HUES48 (cell line): Measurements from ENCODE around the gene JTB.

Experiments
- H3K27ac ChIP-seq: one replicate; pipeline ENCODE4 v1.7.0; 2013; ENCODE audit warnings: low read depth, low read length, inconsistent platforms
- H3K27me3 ChIP-seq: 2 replicates; pipeline ENCODE4 v1.6.1; 2013; ENCODE audit warnings: mild to moderate bottlenecking, low read length; ENCODE audit not compliant: control insufficient read depth, insufficient read depth
- H3K36me3 ChIP-seq: 2 replicates; pipeline ENCODE4 v1.6.1; 2013; ENCODE audit warnings: low read length; ENCODE audit not compliant: control insufficient read depth, insufficient read depth
- H3K4me1 ChIP-seq: 2 replicates; pipeline ENCODE4 v1.6.1; 2013; ENCODE audit warnings: mild to moderate bottlenecking, low read length; ENCODE audit not compliant: control insufficient read depth, insufficient read depth
- H3K4me3 ChIP-seq: 2 replicates; pipeline ENCODE4 v1.5.1; 2013; ENCODE audit warnings: mild to moderate bottlenecking, low read depth, low read length
- H3K9ac ChIP-seq: 2 replicates; pipeline ENCODE4 v1.6.1; 2013; ENCODE audit warnings: mild to moderate bottlenecking, low read depth, low read length, moderate library complexity
- H3K9me3 ChIP-seq: 2 replicates; pipeline ENCODE4 v1.6.1; 2013; ENCODE audit warnings: low read length; ENCODE audit not compliant: control insufficient read depth, insufficient read depth

The JTB gene

DNA sequence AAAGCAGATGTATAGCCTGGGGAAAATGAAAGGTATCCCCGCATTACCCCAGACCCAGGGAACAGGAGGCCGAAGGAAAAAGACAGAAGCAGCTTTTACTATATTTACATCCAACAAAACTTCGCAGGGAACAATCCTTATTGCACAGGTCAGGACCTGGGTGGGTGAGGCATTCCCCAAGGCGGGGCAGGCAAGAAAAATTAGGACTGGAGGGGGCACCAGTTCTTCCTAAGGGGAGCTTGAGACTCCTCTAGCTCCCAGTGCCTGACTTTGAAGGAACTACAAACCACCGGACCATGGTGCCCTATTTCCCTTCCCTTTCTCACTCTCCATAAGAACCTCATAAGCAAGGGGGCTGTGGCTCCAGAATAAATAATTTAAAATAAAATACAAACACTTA, 48.0 kb downstream of the JTB start:
- Histone ChIP-seq H3K4me3 (no peak overlapping the region), H3K9me3 (no peaks in the 10 kb centered on the region), H3K27me3 (no peaks in the 10 kb centered on the region), H3K27ac (no peak overlapping the region), H3K4me1 (no peaks in the 10 kb centered on the region), H3K36me3 (peaks cover 48% of the 10 kb centered on the region), H3K9ac (no peak overlapping the region)

DNA sequence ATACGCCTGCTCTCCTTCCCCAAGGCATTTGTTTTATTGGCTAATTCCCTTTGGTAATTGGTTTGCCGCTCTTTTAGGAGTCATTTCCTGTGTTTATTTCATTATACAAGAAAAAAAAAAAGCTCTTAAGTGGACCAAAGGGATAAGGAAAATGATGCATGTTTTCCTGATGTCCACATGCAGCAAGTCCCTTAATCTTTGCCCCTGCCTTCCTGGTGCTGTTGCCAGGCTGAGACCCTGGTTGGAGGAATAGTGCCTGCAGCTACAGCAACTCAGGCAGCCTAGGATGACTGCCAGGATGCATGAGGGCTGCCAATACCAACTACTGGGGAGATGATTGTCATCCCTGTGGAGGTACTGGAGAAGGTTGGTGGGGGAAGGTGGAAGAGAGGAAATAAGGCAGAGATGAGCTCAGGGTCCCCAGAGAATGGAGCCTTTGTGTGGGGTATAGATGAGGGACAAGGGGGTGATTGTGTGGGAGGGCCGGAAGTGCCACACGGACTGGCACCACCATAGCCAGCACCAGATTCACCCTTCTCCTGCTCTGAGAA, 48.6 kb downstream of the JTB start:
- H3K9ac ChIP-seq, result no peak overlapping the region
- no peaks in the 10 kb centered on the region for H3K27me3 ChIP-seq
- no peak overlapping the region for H3K4me3 ChIP-seq
- H3K27ac ChIP-seq, result no peak overlapping the region
- H3K36me3 ChIP-seq, result peaks cover 42% of the 10 kb centered on the region
- no peaks in the 10 kb centered on the region for H3K9me3 ChIP-seq
- peaks cover 3% of the 10 kb centered on the region; the same call in 1 of the 2 replicates for H3K4me1 ChIP-seq

DNA sequence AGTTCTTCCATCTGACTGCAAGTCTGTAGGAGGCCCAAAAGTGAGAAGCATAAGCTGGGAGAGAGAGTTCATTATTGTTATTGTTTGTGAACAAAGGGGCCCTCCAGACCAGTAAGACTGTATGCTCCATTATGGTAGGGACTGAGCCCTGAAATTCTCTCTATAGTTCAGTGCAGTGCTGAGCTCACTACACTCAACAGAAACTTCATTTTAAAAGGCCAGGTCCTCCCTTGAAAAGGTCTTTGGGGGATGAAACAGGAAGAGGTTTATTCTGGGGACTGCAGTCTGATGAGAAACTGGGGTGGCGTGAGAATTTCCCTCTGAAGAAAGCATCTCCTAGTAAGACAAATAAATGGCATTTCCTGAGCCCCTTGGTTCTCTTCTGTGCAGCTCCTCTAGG, 49.2 kb downstream of the JTB start:
- no peaks in the 10 kb centered on the region for H3K9me3 ChIP-seq
- H3K36me3 ChIP-seq, result peaks cover 36% of the 10 kb centered on the region
- H3K9ac ChIP-seq, result no peak overlapping the region
- H3K27me3 ChIP-seq, result no peaks in the 10 kb centered on the region
- H3K4me3 ChIP-seq, result no peak overlapping the region
- H3K27ac ChIP-seq, result peak overlapping the region; percentile 6
- H3K4me1 ChIP-seq, result peaks cover 5% of the 10 kb centered on the region; the same call in 1 of the 2 replicates

DNA sequence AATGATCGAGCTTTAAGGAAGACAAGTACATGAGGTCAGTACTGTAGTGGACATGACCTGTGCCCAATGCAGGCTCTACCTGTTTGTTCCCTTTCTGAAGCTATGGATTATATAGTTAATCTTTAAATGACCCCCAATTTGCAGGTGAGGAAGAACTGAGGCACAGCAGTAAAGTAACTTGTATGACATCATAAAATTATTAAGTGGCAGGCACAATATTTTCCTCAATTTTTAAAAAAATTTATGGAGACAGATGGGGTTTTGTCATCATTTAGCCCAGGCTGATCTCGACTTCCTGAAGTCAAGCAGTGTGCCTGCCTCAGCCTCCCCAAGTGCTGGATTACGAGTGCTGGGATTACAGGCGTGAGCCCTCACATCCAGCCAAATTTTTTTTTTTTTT, 51.1 kb downstream of the JTB start:
- H3K4me1 ChIP-seq, result peaks cover 5% of the 10 kb centered on the region

More for the DNA sequence above, 51.1 kb downstream of the JTB start:
- no peak overlapping the region for H3K9ac ChIP-seq
- H3K27me3 ChIP-seq, result no peaks in the 10 kb centered on the region
- H3K9me3 ChIP-seq, result no peaks in the 10 kb centered on the region
- no peak overlapping the region for H3K4me3 ChIP-seq
- peaks cover 22% of the 10 kb centered on the region for H3K36me3 ChIP-seq
- H3K27ac ChIP-seq, result no peak overlapping the region
